ENCODE data around the gene SSRP1. TPM values are rescaled to one million over a fixed set of nuclear protein-coding genes. Genes with fewer than 3 reads are reported as not detected.

Gene SSRP1
- total RNA-seq, 1 experiment from 2014 or later = 399 TPM

- Histone ChIP-seq H3K9me3 (ENCODE audit: low read depth, low read length, poor library complexity, severe bottlenecking) (no peaks in the 10 kb centered on the region), H3K4me3 (ENCODE audit: low read depth, low read length, poor library complexity, severe bottlenecking) (no peak overlapping the region), H3K27ac (ENCODE audit: low read depth, low read length, poor library complexity, severe bottlenecking) (no peak overlapping the region), H3K4me1 (ENCODE audit: insufficient read depth, low read length, poor library complexity, severe bottlenecking) (no peaks in the 10 kb centered on the region), H3K36me3 (ENCODE audit: insufficient read depth, low read length, poor library complexity, severe bottlenecking) (no peaks in the 10 kb centered on the region), H3K27me3 (replicated peaks; ENCODE audit: insufficient read depth, low read depth, low read length, poor library complexity) (peaks cover 25% of the 10 kb centered on the region)
- no peak for DNase-seq (ENCODE audit: low spot score)
- POLR2A ChIA-PET (ENCODE audit: low non-redundant PET) = no interaction called here
- intact Hi-C loops (cut with micrococcal nuclease; ENCODE audit: unreplicated experiment) = no loop called here
- TF ChIP-seq, protein P1, sequence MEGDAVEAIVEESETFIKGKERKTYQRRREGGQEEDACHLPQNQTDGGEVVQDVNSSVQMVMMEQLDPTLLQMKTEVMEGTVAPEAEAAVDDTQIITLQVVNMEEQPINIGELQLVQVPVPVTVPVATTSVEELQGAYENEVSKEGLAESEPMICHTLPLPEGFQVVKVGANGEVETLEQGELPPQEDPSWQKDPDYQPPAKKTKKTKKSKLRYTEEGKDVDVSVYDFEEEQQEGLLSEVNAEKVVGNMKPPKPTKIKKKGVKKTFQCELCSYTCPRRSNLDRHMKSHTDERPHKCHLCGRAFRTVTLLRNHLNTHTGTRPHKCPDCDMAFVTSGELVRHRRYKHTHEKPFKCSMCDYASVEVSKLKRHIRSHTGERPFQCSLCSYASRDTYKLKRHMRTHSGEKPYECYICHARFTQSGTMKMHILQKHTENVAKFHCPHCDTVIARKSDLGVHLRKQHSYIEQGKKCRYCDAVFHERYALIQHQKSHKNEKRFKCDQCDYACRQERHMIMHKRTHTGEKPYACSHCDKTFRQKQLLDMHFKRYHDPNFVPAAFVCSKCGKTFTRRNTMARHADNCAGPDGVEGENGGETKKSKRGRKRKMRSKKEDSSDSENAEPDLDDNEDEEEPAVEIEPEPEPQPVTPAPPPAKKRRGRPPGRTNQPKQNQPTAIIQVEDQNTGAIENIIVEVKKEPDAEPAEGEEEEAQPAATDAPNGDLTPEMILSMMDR (conservative IDR thresholded peaks at IDR 0.05; ENCODE audit: low read depth, low read length) = no peak
- TF ChIP-seq EZH2 (IDR thresholded peaks at IDR 0.05; ENCODE audit: borderline replicate concordance, low read depth, low read length, poor library complexity, severe bottlenecking) = no peak
- CTCF ChIA-PET = no interaction called here
- BruUV-seq (replicated peaks) = no TSS peak
Observed at GRCh38 chr11:57375490-57375889, 39.8 kb upstream of the SSRP1 start.

DNA sequence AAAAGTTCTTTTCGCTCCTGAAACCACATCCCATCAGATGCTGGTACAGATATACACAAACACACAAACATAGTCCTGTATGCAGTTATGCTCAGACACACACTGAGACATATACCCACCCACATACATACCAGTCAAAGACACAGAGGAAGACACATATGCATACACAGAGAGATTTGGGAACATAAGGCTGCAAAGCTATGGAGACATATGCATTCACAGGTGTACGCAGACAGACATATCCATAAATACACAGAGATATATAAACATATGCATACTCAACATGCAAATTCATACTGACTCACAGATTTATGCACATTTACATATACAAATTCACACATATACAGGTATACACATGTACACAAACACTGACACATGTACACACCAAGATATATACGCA, 39.3 kb upstream of the SSRP1 start:
- Histone ChIP-seq H3K9me3 (ENCODE audit: low read depth, low read length, poor library complexity, severe bottlenecking) (no peaks in the 10 kb centered on the region), H3K27me3 (replicated peaks; ENCODE audit: insufficient read depth, low read depth, low read length, poor library complexity) (peaks cover 25% of the 10 kb centered on the region)
- POLR2A ChIA-PET (ENCODE audit: low non-redundant PET) = no interaction called here

DNA sequence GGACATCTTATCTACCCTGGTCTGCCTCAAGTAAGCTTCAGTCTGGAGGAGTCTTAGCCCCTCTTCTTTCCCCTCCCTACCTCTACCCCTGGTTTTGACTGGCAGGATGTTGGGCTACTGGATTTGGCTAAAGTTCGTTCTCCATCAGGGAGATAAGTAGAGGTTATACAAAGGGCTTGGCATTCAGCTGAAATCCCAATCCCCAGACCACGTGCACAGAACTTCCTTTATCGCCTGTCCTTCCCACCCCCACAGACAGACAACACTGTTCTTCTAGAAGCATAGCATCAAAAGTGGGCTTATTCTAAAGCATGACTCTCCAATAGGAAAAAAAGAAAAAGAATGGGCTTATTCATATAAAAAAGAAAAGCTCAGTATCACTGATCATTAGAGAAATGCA, 37.5 kb upstream of the SSRP1 start:
- no peak overlapping the region for H3K27ac ChIP-seq (ENCODE audit: low read depth, low read length, poor library complexity, severe bottlenecking)
- peaks cover 15% of the 10 kb centered on the region for H3K27me3 ChIP-seq (replicated peaks; ENCODE audit: insufficient read depth, low read depth, low read length, poor library complexity)
- TF ChIP-seq, protein P1 (conservative IDR thresholded peaks at IDR 0.05; ENCODE audit: low read depth, low read length) = no peak
- no peak for TF ChIP-seq EZH2 (IDR thresholded peaks at IDR 0.05; ENCODE audit: borderline replicate concordance, low read depth, low read length, poor library complexity, severe bottlenecking)
- H3K4me1 ChIP-seq (ENCODE audit: insufficient read depth, low read length, poor library complexity, severe bottlenecking) = no peaks in the 10 kb centered on the region
- intact Hi-C loops (cut with micrococcal nuclease; ENCODE audit: unreplicated experiment) = no loop called here
- H3K36me3 ChIP-seq (ENCODE audit: insufficient read depth, low read length, poor library complexity, severe bottlenecking) = no peaks in the 10 kb centered on the region
- H3K4me3 ChIP-seq (ENCODE audit: low read depth, low read length, poor library complexity, severe bottlenecking) = no peak overlapping the region
- ChIA-PET POLR2A (ENCODE audit: low non-redundant PET) (no interaction called here), CTCF (no interaction called here)
- H3K9me3 ChIP-seq (ENCODE audit: low read depth, low read length, poor library complexity, severe bottlenecking) = no peaks in the 10 kb centered on the region
- BruUV-seq (replicated peaks) = no TSS peak
- DNase-seq (ENCODE audit: low spot score) = no peak

More for the DNA sequence above, 39.3 kb upstream of the SSRP1 start:
- Histone ChIP-seq H3K36me3 (ENCODE audit: insufficient read depth, low read length, poor library complexity, severe bottlenecking) (no peaks in the 10 kb centered on the region), H3K27ac (ENCODE audit: low read depth, low read length, poor library complexity, severe bottlenecking) (no peak overlapping the region), H3K4me3 (ENCODE audit: low read depth, low read length, poor library complexity, severe bottlenecking) (no peak overlapping the region), H3K4me1 (ENCODE audit: insufficient read depth, low read length, poor library complexity, severe bottlenecking) (no peaks in the 10 kb centered on the region)
- TF ChIP-seq EZH2 (IDR thresholded peaks at IDR 0.05; ENCODE audit: borderline replicate concordance, low read depth, low read length, poor library complexity, severe bottlenecking) = no peak
- TF ChIP-seq, protein P1 (conservative IDR thresholded peaks at IDR 0.05; ENCODE audit: low read depth, low read length) = no peak
- intact Hi-C loops (cut with micrococcal nuclease; ENCODE audit: unreplicated experiment) = no loop called here
- CTCF ChIA-PET = interaction anchor here (0.7 kb wide), 1 partner anchor 36 kb away, joined by 5 read pairs; no protein-coding TSS in a partner anchor
- no TSS peak for BruUV-seq (replicated peaks)
- DNase-seq (ENCODE audit: low spot score) = no peak

Data from A673 (cell line).